HCT116 (cell line): Measurements from ENCODE around the gene CTRL. TPM values are rescaled to one million over a fixed set of nuclear protein-coding genes. Genes with fewer than 3 reads are reported as not detected.
"Not testable (repeated sequence)": the region's sequence is repeated elsewhere in the genome, so short reads cannot be mapped to it uniquely, and the experiment has no call there.

Experiments
- ATAC-seq: fragments of 200-7000 bp; cut with Tn5 transposase; 2 replicates; pipeline ENCODE4 v1.9.1; 2020; ENCODE audit warnings: mild to moderate bottlenecking, moderate library complexity
- BruUV-seq: library from RNA; stranded (reverse); fragments of 400-500 nt; replicated peaks from 2 replicates; lab custom pipeline; 2021; lab: Mats Ljungman, UMichigan
- CTCF ChIA-PET: fragments of 300-600 bp; sonication (Branson Sonifier 250); formaldehyde crosslinking; loops from one replicate; lab custom pipeline; 2021; ENCODE audit warnings: antibody characterized with exemption; lab: Charles Lee
- POLR2A ChIA-PET: fragments of 300-600, 350-600 bp; sonication (Branson Sonifier 250); formaldehyde crosslinking; loops from one replicate; lab custom pipeline; 2021; ENCODE audit warnings: antibody characterized with exemption; lab: Charles Lee
- RAD21 ChIA-PET, 2 experiments: fragments of 300-600 bp; sonication (Branson Sonifier 250); formaldehyde crosslinking; loops; one replicate each; lab custom pipeline; 2023; ENCODE audit warnings: low total read pairs in 2 of 2; ENCODE audit not compliant: uncharacterized antibody in 2 of 2, unreplicated experiment in 2 of 2, low non-redundant PET in 1 of 2; lab: Charles Lee
- DNase-seq: peaks from one replicate; pipeline ENCODE4 v3.0.0-alpha.2; 2010; ENCODE audit warnings: low read depth, low spot score
- H2AFZ ChIP-seq: fragments of 200-600 bp; shearing (Covaris generic), sonication (generic); 2 replicates; pipeline ENCODE4 v1.6.1; 2017; ENCODE audit warnings: low read depth, mixed run types, mixed read lengths, antibody characterized with exemption, low read length; ENCODE audit not compliant: poor library complexity, severe bottlenecking
- H3K27ac ChIP-seq: 2 replicates; pipeline ENCODE4 v1.5.1; 2012; ENCODE audit warnings: low read depth, low read length
- H3K27me3 ChIP-seq: fragments of 200-600 bp; sonication (generic); 2 replicates; pipeline ENCODE4 v1.6.1; 2016; ENCODE audit warnings: mixed run types, low read length, mixed read lengths; ENCODE audit not compliant: insufficient read depth
- H3K36me3 ChIP-seq, 2 experiments: fragments of 200-500 bp in 1 of 2; fragments of 200-600 bp in 1 of 2; sonication (Bioruptor generic) in 1 of 2; sonication (generic) in 1 of 2; 2 replicates each; pipeline versions ENCODE4 v1.5.1 to v1.6.1; 2014 to 2016; ENCODE audit warnings: low read length in 2 of 2, inconsistent platforms in 1 of 2, mixed read lengths in 1 of 2, mixed run types in 1 of 2; ENCODE audit not compliant: insufficient read depth in 2 of 2, control insufficient read depth in 1 of 2
- H3K4me1 ChIP-seq, 2 experiments: fragments of 200-600 bp in 1 of 2; sonication (generic) in 1 of 2; 2 replicates each; pipeline versions ENCODE4 v1.5.1 to v1.6.1; 2012 to 2017; ENCODE audit warnings: low read length in 2 of 2, inconsistent platforms in 1 of 2, mild to moderate bottlenecking in 1 of 2, mixed read lengths in 1 of 2, mixed run types in 1 of 2, moderate library complexity in 1 of 2; ENCODE audit not compliant: insufficient read depth in 2 of 2, control insufficient read depth in 1 of 2
- H3K4me2 ChIP-seq: fragments of 200-600 bp; sonication (generic); 2 replicates; pipeline ENCODE4 v1.6.1; 2017; ENCODE audit warnings: mixed run types, low read length, mixed read lengths
- H3K4me3 ChIP-seq, 2 experiments: fragments of 200-600 bp in 1 of 2; sonication (generic) in 1 of 2; replicated peaks in 1 of 2; 2 replicates each; pipeline ENCODE4 v1.5.1; 2011 to 2016; ENCODE audit warnings: low read length in 2 of 2, control low read depth in 1 of 2, low read depth in 1 of 2, mild to moderate bottlenecking in 1 of 2, mixed read lengths in 1 of 2, mixed run types in 1 of 2
- H3K79me2 ChIP-seq: fragments of 200-600 bp; sonication (generic); 2 replicates; pipeline ENCODE4 v1.6.1; 2017; ENCODE audit warnings: mild to moderate bottlenecking, mixed run types, low read length, moderate library complexity, mixed read lengths; ENCODE audit not compliant: insufficient read depth
- H3K9ac ChIP-seq: fragments of 200-600 bp; sonication (generic); 2 replicates; pipeline ENCODE4 v1.6.1; 2016; ENCODE audit warnings: low read length, mixed read lengths
- H3K9me2 ChIP-seq: fragments of 200-600 bp; sonication (generic), shearing (Covaris generic); 2 replicates; pipeline ENCODE4 v1.6.1; 2017; ENCODE audit warnings: mixed run types, mild to moderate bottlenecking, moderate library complexity; ENCODE audit not compliant: insufficient read depth
- H3K9me3 ChIP-seq, 2 experiments: fragments of 200-500 bp in 1 of 2; fragments of 200-600 bp in 1 of 2; sonication (Bioruptor generic) in 1 of 2; sonication (generic) in 1 of 2; 2 replicates each; pipeline ENCODE4 v1.6.1; 2014 to 2017; ENCODE audit warnings: low read length in 2 of 2, mixed read lengths in 2 of 2, inconsistent platforms in 1 of 2, low read depth in 1 of 2, mild to moderate bottlenecking in 1 of 2, mixed run types in 1 of 2, moderate library complexity in 1 of 2; ENCODE audit not compliant: control insufficient read depth in 1 of 2, insufficient read depth in 1 of 2
- H4K20me1 ChIP-seq: fragments of 200-600 bp; sonication (generic), shearing (Covaris generic); 2 replicates; pipeline ENCODE4 v1.6.1; 2017; ENCODE audit warnings: mixed run types, mild to moderate bottlenecking, moderate library complexity; ENCODE audit not compliant: insufficient read depth
- CBX3 ChIP-seq: IDR thresholded peaks from 2 replicates; pipeline ENCODE4 v1.6.1; 2012; ENCODE audit warnings: low read depth
- CEBPB ChIP-seq: IDR thresholded peaks from 2 replicates; pipeline ENCODE4 v1.6.1; 2012; ENCODE audit warnings: low read depth
- FOSL1 ChIP-seq: IDR thresholded peaks from 2 replicates; pipeline ENCODE4 v1.6.1; 2012; ENCODE audit warnings: low read depth
- JUND ChIP-seq: IDR thresholded peaks from 2 replicates; pipeline ENCODE4 v1.6.1; 2012
- POLR2A ChIP-seq: IDR thresholded peaks from 2 replicates; pipeline ENCODE4 v1.7.0; 2011; ENCODE audit warnings: borderline replicate concordance; ENCODE audit not compliant: insufficient read depth, insufficient read length; ENCODE audit errors: extremely low read depth
- POLR2AphosphoS5 ChIP-seq: IDR thresholded peaks from 2 replicates; pipeline ENCODE4 v1.6.1; 2011; ENCODE audit warnings: mild to moderate bottlenecking, low read depth, low read length, moderate library complexity
- RAD21 ChIP-seq: IDR thresholded peaks from 2 replicates; pipeline ENCODE4 v1.6.1; 2012; ENCODE audit warnings: low read depth, mild to moderate bottlenecking
- SP1 ChIP-seq: IDR thresholded peaks from 2 replicates; pipeline ENCODE4 v1.6.1; 2012; ENCODE audit warnings: low read depth
- TCF7L2 ChIP-seq: IDR thresholded peaks from 2 replicates; pipeline ENCODE4 v1.7.0; 2011; ENCODE audit warnings: borderline replicate concordance, inconsistent platforms; ENCODE audit not compliant: insufficient read depth, insufficient read length; ENCODE audit errors: extremely low read depth
- YY1 ChIP-seq: IDR thresholded peaks from 2 replicates; pipeline ENCODE4 v1.6.1; 2011; ENCODE audit warnings: low read length, low read depth, moderate library complexity, mild to moderate bottlenecking; ENCODE audit not compliant: insufficient replicate concordance; ENCODE audit errors: extremely low read depth
- ZNF274 ChIP-seq: fragments of 200-500 bp; sonication (Bioruptor generic); IDR thresholded peaks from 2 replicates; pipeline ENCODE4 v1.6.1; 2014; ENCODE audit warnings: mild to moderate bottlenecking, low read depth, low read length, inconsistent platforms
- intact Hi-C: fragments of 100-400 bp; cut with micrococcal nuclease; formaldehyde crosslinking; loops from 2 replicates; pipeline ENCODE4 v1.10.0; 2022
- total RNA-seq: library from RNA; stranded (reverse); gene quantifications from one replicate; pipeline ENCODE4 v1.2.1, GENCODE V29; 2021; ENCODE audit not compliant: unreplicated experiment
- TF ChIP-seq, protein P1 (sequence below): IDR thresholded peaks from 2 replicates; pipeline ENCODE4 v1.6.1; 2012
- TF ChIP-seq, protein P2 (sequence below): IDR thresholded peaks from 2 replicates; pipeline ENCODE4 v1.6.1; 2012

The CTRL gene
- total RNA-seq, 1 experiment from 2014 or later = 3.4 TPM

DNA sequence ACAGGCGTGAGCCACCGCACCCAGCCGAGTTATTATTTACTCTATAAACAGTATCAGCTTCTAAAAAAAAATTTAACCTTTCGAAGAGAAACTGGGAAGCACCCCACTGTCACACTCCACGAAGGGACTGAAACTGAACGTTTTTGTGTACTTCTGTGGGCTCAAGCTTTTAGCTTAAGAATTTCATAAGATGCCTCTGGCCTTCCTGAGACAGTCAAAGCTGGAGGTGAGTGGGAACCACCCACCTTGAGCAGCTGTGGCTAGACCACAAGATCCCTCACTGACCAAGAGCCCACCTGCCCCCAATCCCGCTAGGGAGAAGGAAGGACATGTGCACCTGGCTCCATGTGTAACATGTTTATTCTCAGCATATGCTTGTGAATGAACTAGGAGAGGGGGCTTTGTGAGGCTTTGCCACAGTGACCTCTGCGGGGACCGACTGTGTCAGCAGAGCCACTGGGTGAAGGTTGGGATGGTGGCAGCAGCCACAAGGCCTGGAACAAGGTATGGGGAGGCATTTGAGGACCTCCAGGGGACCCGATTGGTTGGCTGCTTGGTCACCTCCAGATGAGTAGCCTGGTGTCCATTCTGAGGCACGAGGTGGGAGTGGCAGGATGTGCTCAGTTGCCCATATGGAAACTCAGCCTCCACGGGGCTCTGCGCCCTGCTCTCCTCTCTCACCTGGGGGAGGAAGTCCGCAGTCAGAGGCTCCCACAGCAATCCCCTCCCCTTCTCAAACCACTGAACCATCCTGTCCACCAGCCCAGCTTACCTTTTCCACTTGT, 43.9 kb upstream of the CTRL start:
- TF ChIP-seq SP1 (no peak), ZNF274 (no peak), JUND (no peak), POLR2A (no peak), POLR2AphosphoS5 (no peak), CEBPB (no peak), YY1 (no peak), RAD21 (no peak), FOSL1 (no peak), TCF7L2 (no peak), CBX3 (no peak)
- TF ChIP-seq, protein P1, sequence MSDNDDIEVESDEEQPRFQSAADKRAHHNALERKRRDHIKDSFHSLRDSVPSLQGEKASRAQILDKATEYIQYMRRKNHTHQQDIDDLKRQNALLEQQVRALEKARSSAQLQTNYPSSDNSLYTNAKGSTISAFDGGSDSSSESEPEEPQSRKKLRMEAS = no peak
- TF ChIP-seq, protein P2, sequence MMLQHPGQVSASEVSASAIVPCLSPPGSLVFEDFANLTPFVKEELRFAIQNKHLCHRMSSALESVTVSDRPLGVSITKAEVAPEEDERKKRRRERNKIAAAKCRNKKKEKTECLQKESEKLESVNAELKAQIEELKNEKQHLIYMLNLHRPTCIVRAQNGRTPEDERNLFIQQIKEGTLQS = no peak
- ChIA-PET RAD21 (no interaction called here), CTCF (no interaction called here), POLR2A (no interaction called here)
- no TSS peak for BruUV-seq
- ATAC-seq (no peak), DNase-seq (no peak)
- H3K9me2 ChIP-seq = no peaks in the 10 kb centered on the region
- H3K4me2 ChIP-seq = no peak overlapping the region
- H4K20me1 ChIP-seq = no peaks in the 10 kb centered on the region
- no peaks in the 10 kb centered on the region for H3K9me3 ChIP-seq
- no peaks in the 10 kb centered on the region for H3K36me3 ChIP-seq
- H2AFZ ChIP-seq = no peak overlapping the region
- H3K4me3 ChIP-seq = no peak overlapping the region
- no peaks in the 10 kb centered on the region for H3K79me2 ChIP-seq
- H3K4me1 ChIP-seq = no peaks in the 10 kb centered on the region
- no peak overlapping the region for H3K9ac ChIP-seq
- no peaks in the 10 kb centered on the region for H3K27me3 ChIP-seq
- intact Hi-C loops = no loop called here
- no peak overlapping the region for H3K27ac ChIP-seq

DNA sequence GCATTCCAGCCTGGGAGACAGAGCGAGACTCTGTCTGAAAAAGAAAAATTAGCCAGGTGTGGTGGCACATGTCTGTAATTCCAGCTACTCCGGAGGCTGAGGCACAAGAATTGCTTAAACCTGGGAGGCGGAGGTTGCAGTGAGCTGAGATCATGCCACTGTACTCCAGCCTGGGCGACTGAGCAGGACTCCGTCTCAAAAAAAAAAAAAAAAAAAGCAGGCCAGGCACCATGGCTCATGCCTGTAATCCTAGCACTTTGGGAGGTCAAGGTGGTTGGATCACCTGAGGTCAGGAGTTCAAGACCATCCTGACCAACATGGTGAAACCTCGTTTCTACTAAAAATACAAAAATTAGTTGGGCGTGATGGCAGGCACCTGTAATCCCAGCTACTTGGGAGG, 40.6 kb upstream of the CTRL start:
- intact Hi-C loops, BruUV-seq, ATAC-seq: not testable (repeated sequence)

More for the DNA sequence above, 40.6 kb upstream of the CTRL start:
- H3K9ac ChIP-seq, H3K27me3 ChIP-seq, H2AFZ ChIP-seq, H3K79me2 ChIP-seq, H3K4me1 ChIP-seq, RAD21 ChIA-PET, DNase-seq, H3K9me3 ChIP-seq, H3K4me3 ChIP-seq, H3K36me3 ChIP-seq, H3K4me2 ChIP-seq, H3K27ac ChIP-seq, H3K9me2 ChIP-seq, H4K20me1 ChIP-seq: not testable (repeated sequence)
- ChIA-PET POLR2A (interaction anchor here (1.3 kb wide), 1 partner anchor 10 kb away, joined by 3 read pairs; no protein-coding TSS in a partner anchor), CTCF (interaction anchor here (1.1 kb wide), 1 partner anchor 69 kb away, joined by 3 read pairs; no protein-coding TSS in a partner anchor)
